ENCODE data around the gene CYS1.

CYS1 gene

DNA sequence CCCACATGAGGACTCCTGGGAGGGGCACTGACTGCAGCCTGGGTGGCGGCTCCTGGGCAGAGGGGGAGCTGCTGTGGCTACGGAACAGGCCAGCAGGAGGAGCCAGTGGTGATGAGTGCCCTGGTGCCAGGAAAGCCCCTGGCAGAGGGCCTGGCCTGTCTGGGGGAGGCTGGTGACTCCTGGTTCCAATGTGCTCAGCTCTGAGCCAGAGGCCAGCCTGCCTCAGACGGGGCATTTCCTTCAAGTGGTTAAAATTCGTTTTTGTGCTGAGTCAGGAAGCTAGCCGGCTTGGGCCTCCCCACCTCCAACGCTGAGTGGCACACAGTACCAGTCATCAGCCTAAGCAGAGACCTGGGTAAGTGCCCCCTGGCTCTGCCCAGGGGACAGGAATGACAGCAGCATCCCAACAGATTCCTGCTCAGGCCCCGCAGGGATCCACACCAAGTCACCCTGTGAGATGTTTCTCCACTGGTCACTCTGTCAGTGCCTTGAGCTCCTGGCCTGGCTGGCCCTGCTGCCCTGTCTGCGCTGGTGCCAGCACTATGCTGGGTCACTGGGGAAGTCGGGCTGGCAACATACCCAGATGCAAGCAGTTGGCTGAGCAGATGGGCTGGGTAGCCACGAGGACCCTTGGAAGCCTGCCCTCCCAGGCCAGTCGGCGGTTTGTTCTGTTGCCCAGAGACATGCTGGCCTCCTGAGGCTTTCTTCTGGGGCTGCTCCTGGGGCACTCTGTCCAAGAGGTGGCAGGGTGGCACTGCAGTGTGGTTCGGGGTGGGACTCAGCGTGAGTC lies 43.9 kb downstream of the CYS1 start:
- no peak for DNase-seq
- TF ChIP-seq, protein P1, sequence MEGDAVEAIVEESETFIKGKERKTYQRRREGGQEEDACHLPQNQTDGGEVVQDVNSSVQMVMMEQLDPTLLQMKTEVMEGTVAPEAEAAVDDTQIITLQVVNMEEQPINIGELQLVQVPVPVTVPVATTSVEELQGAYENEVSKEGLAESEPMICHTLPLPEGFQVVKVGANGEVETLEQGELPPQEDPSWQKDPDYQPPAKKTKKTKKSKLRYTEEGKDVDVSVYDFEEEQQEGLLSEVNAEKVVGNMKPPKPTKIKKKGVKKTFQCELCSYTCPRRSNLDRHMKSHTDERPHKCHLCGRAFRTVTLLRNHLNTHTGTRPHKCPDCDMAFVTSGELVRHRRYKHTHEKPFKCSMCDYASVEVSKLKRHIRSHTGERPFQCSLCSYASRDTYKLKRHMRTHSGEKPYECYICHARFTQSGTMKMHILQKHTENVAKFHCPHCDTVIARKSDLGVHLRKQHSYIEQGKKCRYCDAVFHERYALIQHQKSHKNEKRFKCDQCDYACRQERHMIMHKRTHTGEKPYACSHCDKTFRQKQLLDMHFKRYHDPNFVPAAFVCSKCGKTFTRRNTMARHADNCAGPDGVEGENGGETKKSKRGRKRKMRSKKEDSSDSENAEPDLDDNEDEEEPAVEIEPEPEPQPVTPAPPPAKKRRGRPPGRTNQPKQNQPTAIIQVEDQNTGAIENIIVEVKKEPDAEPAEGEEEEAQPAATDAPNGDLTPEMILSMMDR (IDR thresholded peaks at IDR 0.05; ENCODE audit: low read depth, low read length), result peak; percentile 71
- Histone ChIP-seq H3K36me3 (no peaks in the 10 kb centered on the region), H3K27me3 (ENCODE audit: insufficient read depth, low read depth, severe bottlenecking) (no peaks in the 10 kb centered on the region), H3K4me3 (ENCODE audit: low read depth, low read length) (no peak overlapping the region), H3K9me3 (ENCODE audit: severe bottlenecking) (no peaks in the 10 kb centered on the region), H3K27ac (no peak overlapping the region)

DNA sequence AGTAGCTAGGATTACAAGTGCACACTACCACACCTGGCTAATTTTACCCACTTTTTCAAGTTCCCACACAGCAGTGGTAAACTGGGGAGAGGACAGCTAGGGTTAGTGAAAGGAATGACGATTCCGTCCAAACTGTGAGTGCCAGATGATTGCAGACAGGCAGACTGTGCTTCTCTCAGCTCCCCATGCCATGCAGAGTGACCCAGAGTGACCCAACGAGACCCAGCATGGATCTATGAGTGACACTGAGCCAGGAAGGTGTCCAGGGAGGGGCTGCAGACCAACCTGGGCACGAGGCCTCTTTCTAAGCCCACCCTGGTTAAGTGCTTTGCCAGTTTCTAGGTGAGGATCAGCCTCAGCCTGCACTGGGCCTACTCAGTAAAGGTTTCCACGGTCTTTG lies 44.6 kb downstream of the CYS1 start:
- Histone ChIP-seq H3K9me3 (ENCODE audit: severe bottlenecking) (no peaks in the 10 kb centered on the region), H3K4me3 (ENCODE audit: low read depth, low read length) (no peak overlapping the region), H3K27ac (no peak overlapping the region), H3K27me3 (ENCODE audit: insufficient read depth, low read depth, severe bottlenecking) (no peaks in the 10 kb centered on the region), H3K36me3 (no peaks in the 10 kb centered on the region)
- TF ChIP-seq, protein P1 (IDR thresholded peaks at IDR 0.05; ENCODE audit: low read depth, low read length), result no peak
- no peak for DNase-seq

DNA sequence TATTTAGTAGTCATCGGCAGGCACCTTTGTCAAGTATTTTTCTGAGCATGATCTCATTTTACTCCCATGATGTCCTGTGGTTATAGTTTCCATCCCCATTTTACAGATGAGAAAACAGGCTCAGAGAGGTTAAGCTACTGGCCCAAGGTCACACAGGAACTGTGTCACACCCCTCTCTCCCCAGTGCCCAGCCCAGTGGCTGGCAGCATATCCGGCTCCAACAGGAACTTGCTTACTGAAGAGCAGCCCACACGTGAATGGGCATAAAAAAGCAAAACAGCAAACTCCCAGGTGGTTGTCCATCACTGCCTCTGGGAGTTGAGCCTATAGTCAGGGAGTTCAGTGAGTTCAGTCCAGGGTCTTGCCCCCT lies 45.2 kb downstream of the CYS1 start:
- H3K9me3 ChIP-seq (ENCODE audit: severe bottlenecking), result no peaks in the 10 kb centered on the region
- TF ChIP-seq, protein P1 (IDR thresholded peaks at IDR 0.05; ENCODE audit: low read depth, low read length), result no peak
- no peaks in the 10 kb centered on the region for H3K36me3 ChIP-seq
- no peak for DNase-seq
- no peak overlapping the region for H3K4me3 ChIP-seq (ENCODE audit: low read depth, low read length)
- H3K27ac ChIP-seq, result no peak overlapping the region
- no peaks in the 10 kb centered on the region for H3K27me3 ChIP-seq (ENCODE audit: insufficient read depth, low read depth, severe bottlenecking)

DNA sequence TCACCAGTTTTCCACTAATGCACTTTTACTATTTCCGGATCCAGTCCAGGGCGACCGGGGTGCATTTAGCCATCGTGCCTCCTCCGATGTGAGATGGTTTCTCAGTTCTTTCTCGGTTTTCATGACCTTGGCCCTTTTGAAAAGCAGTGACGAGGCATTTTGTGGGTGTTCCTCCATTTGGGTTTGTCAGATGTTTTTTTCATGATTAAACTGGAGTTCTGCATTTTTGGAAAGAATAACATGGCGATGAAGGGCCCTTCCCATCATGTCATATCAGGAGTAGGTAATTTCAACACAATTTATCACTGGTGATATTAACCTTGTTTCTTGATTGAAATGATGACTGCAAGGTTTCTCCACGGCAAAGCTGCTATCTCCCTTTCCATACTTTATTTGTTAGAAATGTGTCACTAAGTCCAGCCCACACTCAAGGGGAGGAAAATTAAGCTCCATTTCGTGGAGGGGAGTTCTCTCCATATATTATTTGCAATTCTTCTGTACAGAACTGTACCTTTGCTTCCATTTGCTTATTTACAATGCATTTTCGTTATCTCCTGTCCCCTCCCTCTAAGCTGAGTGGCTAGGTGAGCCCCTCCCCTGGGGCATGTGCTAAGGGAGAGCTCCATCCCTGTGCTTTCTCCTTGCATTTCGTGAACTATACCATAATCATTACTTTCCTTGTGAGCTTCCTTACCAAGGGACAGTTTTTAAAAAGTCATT lies 45.7 kb downstream of the CYS1 start:
- TF ChIP-seq, protein P1 (IDR thresholded peaks at IDR 0.05; ENCODE audit: low read depth, low read length), result no peak
- Histone ChIP-seq H3K4me3 (ENCODE audit: low read depth, low read length) (no peak overlapping the region), H3K27ac (no peak overlapping the region), H3K9me3 (ENCODE audit: severe bottlenecking) (no peaks in the 10 kb centered on the region), H3K27me3 (ENCODE audit: insufficient read depth, low read depth, severe bottlenecking) (no peaks in the 10 kb centered on the region), H3K36me3 (no peaks in the 10 kb centered on the region)
- DNase-seq, result no peak

DNA sequence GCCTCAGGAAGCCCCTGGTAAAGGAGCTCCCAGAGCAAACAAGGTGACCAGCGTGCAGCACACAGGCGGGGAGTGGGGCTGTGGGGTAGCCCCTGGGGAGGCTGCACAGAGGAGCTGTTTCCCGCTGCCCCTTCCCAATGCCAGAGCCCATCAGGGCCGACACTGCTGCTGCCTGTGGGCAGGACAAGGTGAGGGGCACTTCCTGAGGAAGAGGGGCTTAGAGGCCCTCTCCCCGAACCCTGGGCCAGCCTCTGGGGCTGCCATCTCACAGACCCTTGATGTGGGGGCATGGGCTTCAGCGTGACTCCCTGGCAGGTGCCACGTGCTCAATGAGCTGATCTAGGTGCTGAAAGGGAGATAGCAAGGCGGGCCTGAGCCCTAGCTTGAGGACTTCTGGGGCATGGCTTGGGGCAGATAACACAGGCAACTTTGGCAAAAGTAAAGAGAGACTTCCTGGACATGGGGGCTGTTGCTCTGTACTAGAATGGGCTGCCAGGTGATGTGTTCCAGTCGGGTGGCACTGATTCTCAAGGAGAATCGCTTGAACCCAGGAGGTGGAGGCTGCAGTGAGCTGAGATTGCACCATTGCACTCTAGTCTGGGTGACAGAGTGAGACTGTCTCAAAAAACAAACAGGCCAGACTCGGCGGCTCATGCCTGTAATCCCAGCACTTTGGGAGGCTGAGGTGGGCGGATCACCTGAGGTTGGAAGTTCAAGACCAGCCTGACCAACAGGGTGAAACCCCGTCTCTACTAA lies 46.8 kb downstream of the CYS1 start:
- Histone ChIP-seq H3K36me3 (no peaks in the 10 kb centered on the region), H3K9me3 (ENCODE audit: severe bottlenecking) (no peaks in the 10 kb centered on the region), H3K4me3 (ENCODE audit: low read depth, low read length) (no peak overlapping the region), H3K27me3 (ENCODE audit: insufficient read depth, low read depth, severe bottlenecking) (no peaks in the 10 kb centered on the region), H3K27ac (peak overlapping the region; percentile 8; the same call in 1 of the 2 replicates)
- TF ChIP-seq, protein P1 (IDR thresholded peaks at IDR 0.05; ENCODE audit: low read depth, low read length), result no peak
- DNase-seq, result no peak
